Left lung (tissue), 10 donors: ENCODE data around the gene AGBL1. TPM values are rescaled to one million over a fixed set of nuclear protein-coding genes. Genes with fewer than 3 reads are reported as not detected.

Source experiments
- ATAC-seq: fragments of 200-7000 bp; cut with Tn5 transposase; one replicate; pipeline ENCODE4 v1.9.1; 2020; ENCODE audit warnings: moderate library complexity
- DNase-seq, 4 donors: peaks; one replicate each; pipeline ENCODE4 v3.0.0-alpha.2; 2013 to 2020
- H3K27ac ChIP-seq, 2 donors: fragments of 200-600 bp; sonication (generic) in 1 of 2; one replicate each; pipeline versions ENCODE4 v1.5.0 to v1.8.0; 2020 to 2021
- H3K27me3 ChIP-seq, 2 donors: fragments of 200-600 bp; sonication (generic) in 1 of 2; one replicate each; pipeline versions ENCODE4 v1.5.0 to v1.8.0; 2020 to 2021
- H3K36me3 ChIP-seq, 2 donors: fragments of 200-600 bp; sonication (generic) in 1 of 2; one replicate each; pipeline versions ENCODE4 v1.5.0 to v1.8.0; 2020 to 2021
- H3K4me1 ChIP-seq, 2 donors: fragments of 200-600 bp; one replicate each; pipeline ENCODE4 v1.8.0; 2021
- H3K4me3 ChIP-seq, 2 donors: fragments of 200-600 bp; sonication (generic) in 1 of 2; one replicate each; pipeline versions ENCODE4 v1.5.0 to v1.8.0; 2020 to 2021; ENCODE audit warnings: mild to moderate bottlenecking in 1 of 2
- H3K9me3 ChIP-seq, 2 donors: fragments of 200-600 bp; sonication (generic) in 1 of 2; one replicate each; pipeline versions ENCODE4 v1.5.0 to v1.8.0; 2020 to 2021
- intact Hi-C, 2 donors: fragments of 100-400 bp; cut with DNase I; formaldehyde crosslinking; loops; one replicate each; pipeline versions ENCODE4 v1.11.2 to v1.14.2; 2022
- polyA plus RNA-seq, 6 donors: library from polyadenylated mRNA; unstranded; fragments of 120-200 nt; gene quantifications; one replicate each; pipeline ENCODE4 v1.2.1, GENCODE V29; 2013; ENCODE audit not compliant: insufficient read length in 6 of 6
- total RNA-seq, 2 donors: library from RNA; stranded (reverse); fragmentation: NEBNext Ultra II Directional; extraction: Animal tissue kit (Norgen Biotek cat#: 25700); gene quantifications; one replicate each; pipeline ENCODE4 v1.2.1, GENCODE V29; 2021
- TF ChIP-seq, protein P1 (sequence below), 2 donors: fragments of 200-600 bp; sonication (generic) in 1 of 2; IDR thresholded peaks; one replicate each; pipeline versions ENCODE4 v1.5.0 to v1.8.0; 2021; ENCODE audit warnings: antibody characterized with exemption in 2 of 2
- donor health status: DM: no; HTN: yes; CAD: no.
- donor health status: DM: no; HTN: no; CAD: no.

The AGBL1 gene
- total and polyA plus RNA-seq, 8 donors, result 0.01 to 3.3 (median 0.11) TPM; not detected in 1

DNA sequence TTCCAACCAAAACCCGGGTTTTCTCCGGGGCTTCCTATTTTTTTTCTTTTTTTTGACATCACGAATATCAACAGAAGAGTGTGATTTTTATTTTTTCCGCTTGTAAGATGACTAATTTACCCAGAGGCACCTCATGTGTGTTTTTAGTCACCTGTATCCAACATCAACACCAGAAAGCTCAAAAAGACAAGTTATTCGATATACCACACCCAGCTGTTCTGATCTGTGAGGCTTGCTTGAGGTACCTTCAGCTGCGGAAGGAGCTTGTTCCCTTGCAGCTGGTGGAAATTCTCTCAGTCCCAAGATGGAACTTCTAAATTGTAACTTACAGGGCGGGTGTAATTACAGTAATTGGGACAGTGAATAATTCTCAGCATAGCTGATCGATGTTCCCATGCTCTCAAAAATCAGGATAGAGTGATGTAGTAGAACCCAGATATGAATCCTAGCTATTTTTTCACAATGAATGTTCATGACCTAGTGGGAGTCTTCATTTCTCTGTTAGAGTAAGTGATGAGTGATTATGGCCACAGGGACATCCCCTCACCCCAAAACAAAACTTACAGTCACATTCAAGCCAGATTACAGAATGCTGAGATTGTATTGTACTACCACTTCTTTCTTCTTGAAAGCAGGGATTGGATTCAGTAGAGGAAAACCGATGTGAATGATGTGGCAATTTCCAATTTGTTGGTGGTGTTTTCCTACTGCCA is 232.1 kb downstream of the AGBL1 start:
- DNase-seq (no peak), ATAC-seq (no peak)
- no peak overlapping the region for H3K27ac ChIP-seq
- H3K27me3 ChIP-seq, result no peaks in the 10 kb centered on the region
- no peak overlapping the region for H3K4me3 ChIP-seq
- no peaks in the 10 kb centered on the region for H3K36me3 ChIP-seq
- TF ChIP-seq, protein P1, sequence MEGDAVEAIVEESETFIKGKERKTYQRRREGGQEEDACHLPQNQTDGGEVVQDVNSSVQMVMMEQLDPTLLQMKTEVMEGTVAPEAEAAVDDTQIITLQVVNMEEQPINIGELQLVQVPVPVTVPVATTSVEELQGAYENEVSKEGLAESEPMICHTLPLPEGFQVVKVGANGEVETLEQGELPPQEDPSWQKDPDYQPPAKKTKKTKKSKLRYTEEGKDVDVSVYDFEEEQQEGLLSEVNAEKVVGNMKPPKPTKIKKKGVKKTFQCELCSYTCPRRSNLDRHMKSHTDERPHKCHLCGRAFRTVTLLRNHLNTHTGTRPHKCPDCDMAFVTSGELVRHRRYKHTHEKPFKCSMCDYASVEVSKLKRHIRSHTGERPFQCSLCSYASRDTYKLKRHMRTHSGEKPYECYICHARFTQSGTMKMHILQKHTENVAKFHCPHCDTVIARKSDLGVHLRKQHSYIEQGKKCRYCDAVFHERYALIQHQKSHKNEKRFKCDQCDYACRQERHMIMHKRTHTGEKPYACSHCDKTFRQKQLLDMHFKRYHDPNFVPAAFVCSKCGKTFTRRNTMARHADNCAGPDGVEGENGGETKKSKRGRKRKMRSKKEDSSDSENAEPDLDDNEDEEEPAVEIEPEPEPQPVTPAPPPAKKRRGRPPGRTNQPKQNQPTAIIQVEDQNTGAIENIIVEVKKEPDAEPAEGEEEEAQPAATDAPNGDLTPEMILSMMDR (IDR thresholded peaks at IDR 0.05), result no peak
- H3K9me3 ChIP-seq, result no peaks in the 10 kb centered on the region
- intact Hi-C loops, result no loop called here
- no peaks in the 10 kb centered on the region for H3K4me1 ChIP-seq

DNA sequence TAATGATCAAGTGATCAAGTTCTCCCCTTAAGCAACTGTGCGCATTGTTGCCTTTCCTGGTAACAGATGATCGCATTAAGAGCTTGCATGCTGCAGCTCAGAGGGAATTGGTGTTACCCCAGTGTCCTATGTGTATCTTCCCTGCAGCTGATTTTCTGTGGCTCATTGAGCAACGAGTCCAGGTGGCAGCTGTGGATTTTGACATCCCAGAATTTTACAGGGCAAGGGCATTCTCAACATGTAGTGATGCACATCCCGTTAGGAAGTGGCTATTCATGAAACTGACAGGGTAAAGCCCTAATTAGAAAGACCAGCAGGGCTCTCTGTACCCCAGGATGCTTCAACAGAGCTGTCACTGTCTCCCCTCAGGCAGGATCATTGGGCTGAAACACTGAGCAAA is 232.8 kb downstream of the AGBL1 start:
- TF ChIP-seq, protein P1 (IDR thresholded peaks at IDR 0.05), result no peak
- DNase-seq (no peak), ATAC-seq (no peak)

DNA sequence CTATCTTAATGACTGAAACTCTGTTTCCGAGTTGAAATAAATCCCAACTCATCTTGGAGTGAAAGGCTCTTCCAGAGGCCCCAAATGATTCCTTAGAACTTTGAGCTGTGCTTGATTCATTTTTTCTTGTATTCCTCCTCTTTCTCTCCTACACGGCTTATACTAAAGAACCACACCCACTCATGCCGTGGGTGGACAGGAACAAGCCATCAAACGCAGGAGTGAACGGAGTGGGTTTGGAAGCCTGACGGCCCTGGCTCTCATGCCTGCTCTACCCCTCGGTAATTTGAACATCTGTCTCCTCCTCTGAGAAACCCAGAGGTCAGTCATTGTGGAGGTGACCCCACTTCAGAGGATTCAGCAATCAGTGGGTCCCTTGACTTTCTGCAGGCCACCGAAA is 236.5 kb downstream of the AGBL1 start:
- no peak overlapping the region for H3K27ac ChIP-seq
- no peak for DNase-seq
- no peaks in the 10 kb centered on the region for H3K9me3 ChIP-seq
- ATAC-seq, result no peak
- no peaks in the 10 kb centered on the region for H3K27me3 ChIP-seq
- H3K36me3 ChIP-seq, result no peaks in the 10 kb centered on the region
- H3K4me1 ChIP-seq, result no peaks in the 10 kb centered on the region
- intact Hi-C loops, result no loop called here
- H3K4me3 ChIP-seq, result no peak overlapping the region
- TF ChIP-seq, protein P1 (IDR thresholded peaks at IDR 0.05), result no peak

More for the DNA sequence above, 232.8 kb downstream of the AGBL1 start:
- Histone ChIP-seq H3K27me3 (no peaks in the 10 kb centered on the region), H3K4me1 (no peaks in the 10 kb centered on the region), H3K9me3 (no peaks in the 10 kb centered on the region), H3K4me3 (no peak overlapping the region), H3K36me3 (no peaks in the 10 kb centered on the region), H3K27ac (no peak overlapping the region)
- intact Hi-C loops, result no loop called here

DNA sequence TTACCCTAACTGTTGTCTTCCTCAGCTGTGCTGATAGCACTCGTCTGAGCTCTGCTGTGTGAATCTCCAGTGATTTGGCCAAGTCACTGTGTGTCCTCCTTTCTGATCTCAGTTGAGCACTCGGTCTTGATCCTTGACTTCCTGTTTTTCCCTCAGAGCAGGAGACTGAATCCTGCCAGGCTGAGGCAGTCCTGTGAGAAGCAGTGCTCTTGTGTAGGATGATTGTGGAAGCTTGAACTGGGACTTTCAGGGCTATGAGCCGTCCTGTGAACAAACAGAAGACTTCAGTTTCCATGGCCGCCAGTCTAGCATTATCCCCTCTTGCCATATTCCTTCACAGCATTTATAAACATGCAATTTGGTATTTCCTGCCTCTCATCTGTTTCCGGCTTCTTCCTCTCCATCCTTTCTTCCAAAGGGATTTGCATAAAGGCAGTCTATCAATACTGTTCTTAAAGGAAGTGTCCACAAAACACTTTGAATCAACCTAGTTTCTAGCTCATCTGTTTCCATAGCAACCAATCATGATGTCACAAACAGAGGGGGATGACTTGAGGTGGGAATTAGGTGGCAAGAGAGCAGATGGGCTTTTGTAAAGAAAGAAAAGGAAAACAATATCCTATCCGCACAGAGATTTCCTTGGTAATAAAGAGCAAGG is 237.2 kb downstream of the AGBL1 start:
- H3K4me1 ChIP-seq, result no peaks in the 10 kb centered on the region
- DNase-seq (no peak), ATAC-seq (no peak)
- intact Hi-C loops, result no loop called here
- no peaks in the 10 kb centered on the region for H3K9me3 ChIP-seq
- no peak overlapping the region for H3K27ac ChIP-seq
- no peak overlapping the region for H3K4me3 ChIP-seq
- TF ChIP-seq, protein P1 (IDR thresholded peaks at IDR 0.05), result no peak
- no peaks in the 10 kb centered on the region for H3K36me3 ChIP-seq
- no peaks in the 10 kb centered on the region for H3K27me3 ChIP-seq

DNA sequence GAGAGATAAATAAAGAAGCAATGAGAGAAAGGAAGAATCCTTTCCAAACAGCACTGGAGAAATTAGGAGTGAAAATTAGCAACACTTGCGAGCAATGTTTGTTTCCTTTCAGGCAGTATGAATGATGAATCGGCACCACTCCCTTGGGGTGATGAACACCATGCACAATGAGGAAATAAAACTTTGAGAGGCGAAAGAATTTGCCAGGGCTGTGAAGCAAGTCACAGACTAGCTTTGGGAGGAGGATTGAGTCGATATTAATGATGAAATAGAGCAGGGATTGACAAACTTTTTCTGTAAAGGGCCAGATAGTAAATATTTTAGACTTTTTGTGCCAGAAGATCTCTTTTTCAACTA is 237.7 kb downstream of the AGBL1 start:
- TF ChIP-seq, protein P1 (IDR thresholded peaks at IDR 0.05), result no peak
- Histone ChIP-seq H3K9me3 (no peaks in the 10 kb centered on the region), H3K27me3 (no peaks in the 10 kb centered on the region), H3K4me1 (no peaks in the 10 kb centered on the region), H3K4me3 (no peak overlapping the region), H3K27ac (no peak overlapping the region), H3K36me3 (no peaks in the 10 kb centered on the region)
- DNase-seq (no peak), ATAC-seq (no peak)
- intact Hi-C loops, result no loop called here
